Epidermal melanocyte (primary cell): ENCODE data around the gene CFAP97D1.
"Not testable (repeated sequence)": the region's sequence is repeated elsewhere in the genome, so short reads cannot be mapped to it uniquely, and the experiment has no call there.

Experiments used
- DNase-seq: peaks from one replicate; pipeline ENCODE4 v3.0.0; 2011; ENCODE audit warnings: low spot score; ENCODE audit not compliant: insufficient read length

CFAP97D1 gene

DNA sequence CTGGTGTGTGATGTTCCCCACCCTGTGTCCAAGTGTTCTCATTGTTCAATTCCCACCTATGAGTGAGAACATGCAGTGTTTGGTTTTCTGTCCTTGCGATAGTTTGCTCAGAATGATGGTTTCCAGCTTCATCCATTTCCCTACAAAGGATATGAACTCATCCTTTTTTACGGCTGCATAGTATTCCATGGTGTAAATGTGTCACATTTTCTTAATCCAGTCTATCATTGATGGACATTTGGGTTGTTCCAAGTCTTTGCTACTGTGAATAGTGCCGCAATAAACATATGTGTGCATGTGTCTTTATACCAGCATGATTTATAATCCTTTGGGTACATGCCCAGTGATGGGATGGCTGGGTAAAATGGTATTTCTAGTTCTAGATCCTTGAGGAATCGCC is 12.4 kb downstream of the CFAP97D1 start:
- not testable (repeated sequence) for DNase-seq

DNA sequence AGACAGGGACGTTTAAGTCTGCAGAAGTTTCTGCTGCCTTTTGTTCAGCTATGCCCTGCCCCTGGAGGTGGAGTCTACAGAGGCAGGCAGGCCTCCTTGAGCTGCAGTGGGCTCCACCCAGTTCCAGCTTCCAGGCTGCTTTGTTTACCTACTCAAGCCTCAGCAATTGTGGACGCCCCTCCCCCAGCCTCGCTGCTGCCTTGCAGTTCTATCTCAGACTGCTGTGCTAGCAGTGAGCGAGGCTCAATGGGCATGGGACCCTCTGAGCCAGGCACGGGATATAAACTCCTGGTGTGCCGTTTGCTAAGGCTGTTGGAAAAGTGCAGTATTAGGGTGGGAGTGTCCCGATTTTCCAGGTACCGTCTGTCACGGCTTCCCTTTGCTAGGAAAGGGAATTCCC is 17.8 kb downstream of the CFAP97D1 start:
- not testable (repeated sequence) for DNase-seq

DNA sequence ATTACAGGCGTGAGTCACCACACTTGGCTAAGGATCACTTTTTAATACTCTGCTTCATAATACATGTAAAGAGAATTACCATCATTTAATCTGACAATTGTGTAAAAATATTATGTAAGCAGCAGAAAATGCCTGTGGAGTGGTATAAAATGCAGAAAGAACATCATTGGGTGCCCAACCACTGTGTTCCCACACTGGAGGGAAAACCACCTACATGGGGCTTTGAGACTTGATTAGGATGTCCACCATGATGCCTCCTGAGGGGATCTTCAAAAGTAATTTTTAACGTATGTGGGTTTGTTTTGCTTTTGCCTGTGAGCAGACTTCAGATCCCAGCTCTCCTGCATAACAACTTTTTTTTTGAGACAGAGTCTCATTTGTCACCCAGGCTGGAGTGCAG is 18.8 kb downstream of the CFAP97D1 start:
- DNase-seq: no peak

DNA sequence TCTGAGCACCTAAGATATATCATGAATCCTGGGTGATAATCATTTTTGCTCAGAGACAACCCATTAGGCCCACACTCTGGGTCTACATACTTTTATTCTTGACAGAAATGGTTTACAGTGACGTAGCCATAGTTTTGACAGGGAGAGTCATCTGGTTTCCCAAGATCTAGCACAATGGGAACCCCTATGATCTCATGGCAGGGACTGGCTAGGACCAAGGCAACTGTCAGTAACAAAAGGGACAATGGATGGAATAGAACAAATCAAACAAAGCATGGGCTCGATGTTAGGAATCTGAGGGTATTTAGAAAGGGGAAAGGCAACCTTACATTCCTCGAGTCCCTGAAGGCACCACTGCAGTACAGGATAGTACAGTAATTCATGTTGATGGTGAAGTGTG is 20.5 kb downstream of the CFAP97D1 start:
- no peak for DNase-seq

DNA sequence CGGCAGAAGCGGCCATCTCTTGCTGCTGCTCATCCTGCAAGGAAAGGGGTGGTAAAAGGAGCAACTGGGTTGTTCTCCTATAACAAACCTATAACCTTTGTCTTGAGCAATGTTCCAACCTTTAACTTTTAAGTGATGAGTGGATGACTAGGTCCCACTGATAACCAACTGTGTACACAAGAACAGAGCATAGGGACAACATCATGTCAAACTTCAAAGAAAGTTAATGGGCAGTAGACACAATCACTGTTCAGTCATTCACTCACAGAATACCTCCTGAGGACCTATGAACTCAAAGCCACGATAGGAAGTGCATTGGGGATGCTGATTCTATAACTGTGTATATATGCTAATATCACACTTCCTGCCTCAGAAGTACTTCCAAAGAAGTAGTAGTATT is 21.6 kb downstream of the CFAP97D1 start:
- no peak for DNase-seq

DNA sequence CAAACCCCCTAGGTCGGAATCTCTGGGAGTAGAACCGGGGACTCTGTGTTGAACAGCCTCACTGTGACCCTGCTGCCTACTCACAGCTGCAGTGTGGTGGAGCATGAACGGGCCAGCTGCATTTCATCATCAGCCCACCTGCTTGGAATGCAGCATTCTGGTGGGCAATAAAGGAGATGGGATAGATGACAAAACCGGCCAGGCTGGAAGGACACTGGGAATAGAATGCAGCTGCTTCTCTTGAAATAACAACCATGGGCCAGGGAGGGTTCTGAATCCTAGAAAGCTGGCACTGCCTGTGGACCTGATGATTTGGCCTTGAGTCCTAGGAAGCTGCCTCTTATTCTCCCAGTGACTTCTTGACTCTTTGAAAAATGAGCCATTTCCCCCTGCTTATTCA is 23.5 kb downstream of the CFAP97D1 start:
- DNase-seq: no peak

DNA sequence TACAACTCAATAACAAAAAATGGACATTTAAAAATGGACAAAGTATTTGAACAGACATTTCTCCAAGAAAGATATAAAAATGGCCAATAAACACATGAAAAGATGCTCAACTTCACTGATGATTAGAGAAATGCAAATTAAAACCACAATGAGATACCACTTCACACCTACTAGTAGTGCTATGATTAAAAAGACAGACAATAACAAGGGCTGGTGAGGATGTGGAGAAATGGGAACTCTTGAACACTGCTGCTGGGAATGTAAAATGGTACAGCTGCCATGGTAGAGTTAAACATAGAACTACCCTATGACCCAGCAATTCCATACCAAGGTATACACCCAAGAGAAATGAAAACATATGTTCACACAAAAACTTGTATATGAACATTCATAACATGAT is 24.9 kb downstream of the CFAP97D1 start:
- DNase-seq: no peak

DNA sequence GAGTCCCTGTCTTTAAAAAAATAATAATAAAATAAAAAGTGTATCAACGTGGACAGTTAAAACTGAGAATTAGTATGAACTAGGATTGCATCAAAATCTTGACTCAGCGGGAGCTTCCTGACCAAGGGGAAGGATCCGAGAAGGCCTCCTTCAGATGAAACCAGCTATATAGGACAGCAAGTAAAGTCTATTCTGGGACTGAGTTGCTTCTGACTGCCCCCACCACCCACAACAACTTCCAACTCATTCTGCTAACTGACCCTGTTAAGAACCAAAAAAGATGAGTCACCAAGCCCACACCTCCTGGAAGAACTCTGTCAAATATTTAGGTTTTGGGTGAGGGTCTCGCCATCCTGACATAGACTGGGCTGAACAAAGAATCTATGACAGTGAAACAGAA is 27.8 kb downstream of the CFAP97D1 start:
- DNase-seq: no peak

DNA sequence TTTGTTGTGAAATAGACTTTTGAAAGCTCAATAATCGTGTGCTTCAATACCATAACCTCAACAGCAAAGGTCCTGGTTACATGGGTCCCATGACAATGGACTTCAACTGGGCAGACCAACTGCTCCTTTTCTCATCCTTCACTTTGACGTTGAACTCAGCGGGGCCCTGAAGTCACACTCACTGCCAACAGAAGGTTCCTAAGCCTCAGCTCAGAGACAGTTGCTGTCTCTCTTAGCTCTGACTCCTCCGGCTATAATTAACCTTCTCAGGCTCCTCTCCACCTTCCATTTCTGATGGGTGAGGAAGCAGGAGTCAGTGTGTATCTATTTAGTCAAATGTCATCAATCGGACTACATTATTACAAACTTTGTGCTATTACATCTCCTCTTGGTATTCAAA is 28.9 kb downstream of the CFAP97D1 start:
- no peak for DNase-seq

DNA sequence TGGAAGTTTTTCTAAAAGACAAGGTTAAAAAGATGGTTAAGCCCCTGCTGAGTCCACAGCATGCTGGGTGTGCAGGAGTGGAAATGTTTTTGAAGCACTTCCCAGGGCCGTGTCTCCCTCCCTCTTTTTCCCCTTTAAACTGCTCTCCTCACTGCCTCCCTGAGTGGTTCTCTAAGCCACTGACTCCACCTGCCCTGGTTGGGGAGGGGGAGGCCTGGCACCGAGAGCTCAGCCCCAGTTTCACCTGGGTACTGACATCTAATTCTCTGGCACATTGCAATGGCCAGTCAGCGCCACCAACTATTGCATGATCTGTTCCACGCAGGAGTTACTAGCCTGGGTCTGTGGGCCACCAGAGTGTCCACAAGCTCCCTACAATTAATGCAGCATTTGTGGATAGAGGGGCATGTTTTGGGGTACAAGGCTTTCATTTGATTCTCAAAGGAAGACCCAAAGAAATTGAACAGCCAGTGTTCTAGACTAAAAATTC is 30.0 kb downstream of the CFAP97D1 start:
- no peak for DNase-seq

DNA sequence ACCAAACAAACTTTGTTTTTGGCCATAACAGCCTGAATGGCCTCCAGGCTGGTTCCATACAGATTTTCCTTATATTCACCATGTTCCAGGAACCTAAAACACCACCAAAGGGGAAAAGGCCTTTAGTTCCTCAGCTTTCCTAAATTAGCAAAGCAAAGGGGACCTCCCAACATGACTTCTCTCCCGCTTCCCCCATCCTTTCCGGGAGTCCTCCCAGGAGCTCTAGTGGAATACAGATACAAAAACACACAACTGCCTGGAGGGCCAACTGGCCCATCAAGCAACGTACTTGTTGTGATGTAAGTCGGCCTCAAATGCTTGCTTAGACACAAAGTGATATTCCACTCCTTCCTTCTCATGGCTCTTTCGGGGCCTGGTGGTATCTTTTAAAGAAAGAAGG is 30.6 kb downstream of the CFAP97D1 start:
- DNase-seq: peak; percentile 7

DNA sequence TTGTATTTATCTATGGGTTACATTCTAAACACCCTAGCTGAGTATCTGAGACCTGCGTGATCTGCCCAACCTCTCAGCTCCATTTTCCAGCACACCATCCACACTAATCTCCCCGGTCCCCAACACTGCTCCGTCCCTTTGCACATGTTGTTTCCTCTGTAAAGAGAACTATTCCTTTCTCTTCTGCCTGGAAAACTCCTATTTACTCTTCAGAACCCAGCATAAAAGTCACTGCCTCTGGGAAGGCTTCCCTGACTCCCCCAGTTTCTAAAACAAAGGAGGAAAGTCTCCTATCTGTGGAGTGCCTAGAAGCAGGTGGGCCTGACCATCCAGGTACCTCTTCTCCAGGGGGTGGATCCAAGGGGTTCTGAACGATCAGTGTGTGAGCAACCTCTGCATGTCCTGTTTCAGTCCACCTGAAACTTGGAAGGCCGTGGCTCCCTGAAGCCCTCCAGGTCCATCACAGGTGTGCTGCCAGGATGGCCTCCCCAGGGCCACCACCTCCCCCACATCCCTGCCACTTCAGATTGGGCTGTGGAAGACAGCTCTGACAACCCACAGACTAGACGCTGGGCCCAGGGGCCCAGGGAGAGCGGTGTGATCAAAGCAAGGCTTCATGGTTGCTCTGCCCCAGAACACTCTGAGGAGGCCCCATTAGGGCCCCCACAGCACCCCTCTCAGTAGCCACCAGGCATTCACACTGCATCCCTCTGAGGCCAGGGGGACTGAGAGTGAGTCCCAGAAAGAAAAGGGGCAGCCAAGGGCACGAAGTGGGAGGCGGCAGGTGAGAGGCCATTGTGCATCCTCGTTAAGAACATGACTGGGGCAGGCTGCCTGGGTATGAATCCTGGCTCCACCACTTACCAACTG is 32.4 kb downstream of the CFAP97D1 start:
- no peak for DNase-seq

DNA sequence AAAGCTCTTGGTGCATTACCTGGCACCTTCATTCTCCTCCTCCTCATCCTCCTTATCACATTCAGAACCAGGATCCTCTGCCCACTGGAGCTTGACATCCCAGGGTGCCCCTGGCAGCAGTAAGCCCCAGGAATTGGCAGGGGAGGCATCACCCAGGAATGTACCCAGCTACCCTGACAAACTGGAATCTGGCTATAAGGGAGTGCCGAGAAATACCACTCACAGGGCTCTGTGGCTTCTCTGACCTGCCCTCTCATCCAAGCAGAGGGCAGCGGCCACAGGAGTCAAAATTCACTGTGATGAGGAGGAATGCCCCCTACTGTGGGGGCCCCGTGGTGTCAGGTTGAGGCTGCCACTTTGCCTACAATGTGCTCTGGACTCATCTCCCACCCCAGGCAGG is 33.2 kb downstream of the CFAP97D1 start:
- DNase-seq: no peak

DNA sequence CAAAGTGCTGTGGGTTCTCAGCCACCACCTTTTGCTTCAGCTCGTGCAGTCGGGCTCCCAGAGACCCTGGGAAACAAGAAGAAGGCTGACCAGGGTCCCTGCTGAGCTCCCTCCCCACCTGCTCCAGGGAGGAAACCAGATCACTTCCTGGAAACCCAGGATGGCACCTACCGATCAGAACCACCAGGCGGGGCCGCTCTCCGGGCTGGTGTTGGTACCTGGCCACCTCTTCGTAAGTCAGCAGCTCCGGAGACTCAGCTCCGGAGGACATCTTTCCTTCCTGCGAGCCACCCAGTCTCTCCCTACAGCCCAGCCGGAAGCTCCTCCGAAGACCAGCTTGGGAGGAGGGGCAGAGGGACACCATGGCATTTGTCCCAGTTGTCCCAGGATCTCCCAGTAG is 33.8 kb downstream of the CFAP97D1 start:
- DNase-seq: peak; percentile 13

DNA sequence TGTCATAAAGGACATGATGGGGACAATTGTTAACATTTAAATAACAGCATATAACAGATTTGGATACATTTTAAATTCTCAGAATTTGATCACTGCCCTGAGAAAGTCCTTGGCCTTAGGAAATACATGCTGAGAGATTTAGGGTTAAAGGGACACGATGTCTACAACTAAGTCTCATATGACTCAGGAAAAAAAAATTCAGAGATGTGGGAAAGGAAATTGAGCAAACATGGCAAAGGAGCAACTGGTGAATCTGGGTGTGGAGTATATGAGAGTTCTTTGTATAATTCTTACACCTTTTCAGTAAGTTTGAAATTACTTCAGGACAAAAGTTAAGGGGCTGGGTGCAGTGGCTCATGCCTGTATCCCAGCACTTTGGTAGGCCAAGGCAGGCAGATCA is 34.5 kb downstream of the CFAP97D1 start:
- DNase-seq: peak; percentile 37

DNA sequence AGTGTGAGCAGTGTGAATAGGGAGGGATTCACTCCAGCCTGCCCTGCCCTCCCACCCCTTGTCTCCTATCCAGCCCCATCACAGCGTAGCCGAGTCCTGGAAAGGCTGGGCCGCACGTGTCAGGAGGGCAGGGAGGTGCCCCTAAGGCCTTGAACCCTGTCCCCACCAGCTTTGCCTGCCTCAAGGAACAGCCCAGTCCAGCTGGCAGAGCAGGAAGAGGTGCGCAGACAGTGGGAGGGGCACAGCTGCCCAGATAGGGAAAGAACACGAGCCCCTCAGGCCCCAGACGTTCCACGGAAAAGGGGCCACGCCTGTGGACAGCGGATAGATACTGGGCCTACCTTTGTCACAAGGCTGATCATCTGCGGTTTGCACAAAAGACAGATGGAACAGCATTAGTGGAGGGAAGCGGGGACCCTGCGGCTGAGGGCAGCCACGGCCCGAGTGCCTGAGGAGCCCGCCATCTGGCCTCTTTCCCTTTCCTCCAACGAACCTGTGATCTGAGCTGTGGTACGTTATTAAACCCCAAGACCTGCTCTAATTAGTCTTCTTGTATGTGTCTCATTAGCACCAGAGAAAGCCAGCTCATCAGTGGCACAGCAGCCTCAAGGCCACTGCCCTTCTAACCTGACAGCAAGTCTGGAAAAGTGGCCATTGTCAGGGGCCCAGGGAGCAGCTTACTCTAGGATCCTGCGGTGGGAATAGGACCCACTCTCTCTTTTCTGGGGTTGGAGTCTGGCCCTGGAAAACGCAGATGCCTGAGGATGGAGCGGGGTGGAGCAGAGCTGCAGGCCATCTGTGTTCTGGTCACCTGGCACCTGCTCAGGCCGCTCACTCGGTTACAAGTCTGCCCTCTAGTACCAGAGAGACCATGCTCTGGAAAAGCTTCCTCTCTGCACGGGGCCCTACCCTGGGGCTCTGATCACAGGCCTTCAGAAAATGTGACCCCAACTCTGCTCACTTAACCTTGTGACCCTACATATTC is 36.4 kb downstream of the CFAP97D1 start:
- no peak for DNase-seq

DNA sequence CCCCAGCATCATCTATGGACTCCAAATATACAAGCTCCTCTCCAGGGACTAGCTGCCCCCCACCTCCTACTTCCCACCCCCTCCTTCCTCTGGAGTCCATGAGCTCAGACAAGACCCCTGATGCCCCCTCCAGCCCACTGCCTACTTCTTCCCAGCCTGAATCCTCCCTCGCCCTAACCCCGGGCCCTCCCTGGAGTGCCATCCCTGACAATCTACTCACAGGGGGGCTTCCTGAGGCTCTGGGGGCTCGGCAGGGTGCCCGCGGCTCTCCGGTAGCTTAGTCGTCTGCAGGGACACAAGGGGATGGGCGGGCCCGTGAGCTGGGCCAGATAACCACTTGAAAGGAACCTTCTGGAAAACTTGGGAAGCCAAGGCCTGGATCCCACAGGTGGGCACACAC is 37.6 kb downstream of the CFAP97D1 start:
- peak; percentile 7 for DNase-seq

DNA sequence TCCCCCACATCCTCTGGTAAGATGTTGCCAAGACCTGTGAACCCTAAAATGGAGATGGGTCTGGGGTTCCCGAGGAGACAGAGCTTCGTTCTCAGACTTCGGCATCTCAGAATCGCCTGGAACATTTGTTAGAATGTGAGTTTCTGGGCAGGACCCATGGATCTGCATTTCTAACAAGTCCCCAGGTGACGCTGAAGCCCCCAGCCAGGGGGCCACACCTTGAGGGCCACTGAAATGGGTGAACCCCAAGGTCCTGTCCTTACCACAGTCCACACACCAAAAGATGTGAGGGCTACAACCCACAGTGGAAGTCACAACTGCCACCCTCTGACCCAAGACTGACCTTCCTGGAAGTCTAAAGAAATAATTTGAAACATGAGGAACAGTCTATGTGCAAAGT is 38.7 kb downstream of the CFAP97D1 start:
- DNase-seq: peak; percentile 6

DNA sequence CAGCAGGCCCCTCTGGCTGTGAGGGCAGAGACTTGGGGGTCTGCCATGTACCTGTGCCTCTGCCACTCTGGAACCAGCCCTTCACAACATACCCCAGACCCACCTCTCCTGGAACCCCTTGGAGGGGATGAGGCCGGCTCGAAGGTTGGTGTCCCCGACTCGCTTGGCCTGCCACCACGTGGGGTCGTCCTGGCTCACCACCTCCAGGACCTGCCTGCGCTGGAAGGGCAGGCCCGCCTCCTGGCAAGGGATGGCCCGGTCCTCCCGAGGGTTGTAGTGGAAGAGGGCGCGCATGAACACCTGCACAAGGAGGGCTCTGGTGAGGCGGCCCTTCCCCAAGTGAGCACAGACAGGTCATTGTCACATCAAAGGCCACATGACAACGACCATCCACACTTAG is 40.5 kb downstream of the CFAP97D1 start:
- DNase-seq: peak; percentile 9

DNA sequence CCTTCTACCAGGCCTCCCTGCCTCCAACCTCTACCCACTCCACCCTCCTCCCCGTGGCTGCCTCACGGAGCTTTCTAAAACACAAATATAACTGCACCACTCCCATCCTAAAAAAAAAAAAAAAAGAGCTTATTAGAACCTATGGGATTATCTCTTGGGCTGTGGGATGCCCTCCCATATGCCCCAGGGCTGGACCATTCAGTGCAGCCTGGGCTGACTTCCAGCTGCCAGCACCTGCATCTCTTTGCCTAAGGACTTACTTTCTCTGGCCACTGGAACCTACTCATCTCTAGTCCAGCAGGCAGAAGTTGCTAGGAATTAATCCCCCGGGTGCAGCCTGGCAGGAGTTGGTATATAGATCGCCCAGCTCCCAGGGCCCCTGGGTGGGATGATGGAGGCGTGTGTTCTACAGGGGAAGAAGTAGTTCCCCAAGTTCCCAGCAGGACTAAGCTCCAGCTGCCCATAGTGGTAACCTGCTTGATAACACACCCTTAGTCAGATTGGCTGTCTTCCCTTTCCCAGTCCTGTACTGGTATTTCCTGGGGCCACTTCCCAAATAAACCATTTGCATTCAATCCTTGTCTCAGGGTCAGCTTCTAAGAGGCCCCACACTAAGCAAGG is 42.4 kb downstream of the CFAP97D1 start:
- peak; percentile 9 for DNase-seq

DNA sequence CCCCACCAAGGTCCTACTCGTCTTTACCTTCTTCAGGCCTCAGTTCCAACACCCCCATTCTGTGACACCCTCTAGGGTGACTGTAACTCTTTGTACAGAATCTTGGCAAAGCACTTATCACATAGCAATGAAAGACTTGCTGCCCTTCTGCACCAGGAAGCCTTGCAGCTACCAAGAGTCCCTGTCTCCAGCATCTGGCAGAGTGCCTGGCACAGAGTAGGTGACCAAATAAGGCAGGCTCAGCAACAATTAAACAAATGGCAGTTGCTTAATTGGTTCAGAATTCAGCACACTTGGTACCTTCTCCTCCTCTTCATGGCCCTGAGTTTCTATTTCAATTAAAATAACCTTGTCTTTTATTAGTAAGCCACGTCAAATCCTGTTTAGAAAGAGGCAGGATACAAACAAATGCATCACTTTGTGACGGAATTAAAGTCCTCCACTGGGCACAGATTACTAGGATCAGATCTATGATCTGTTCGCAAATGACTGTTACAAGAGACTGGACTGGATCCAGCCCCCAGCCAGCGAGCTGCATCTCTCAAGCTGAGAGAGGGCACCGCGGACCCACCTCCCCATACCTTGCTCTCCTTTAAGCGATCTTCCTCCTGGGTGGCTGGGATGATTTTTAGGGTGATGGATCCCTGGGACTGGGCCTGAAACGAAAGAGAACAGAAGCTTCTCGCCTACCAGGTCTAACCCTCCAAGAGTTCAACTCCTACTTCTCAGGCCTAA is 43.3 kb downstream of the CFAP97D1 start:
- peak; percentile 7 for DNase-seq
